Progenitor cell of endocrine pancreas (in vitro differentiated cells): Measurements from ENCODE around the gene NAGLU. TPM values are rescaled to one million over a fixed set of nuclear protein-coding genes. Genes with fewer than 3 reads are reported as not detected.

ENCODE experiments used
- DNase-seq: peaks from one replicate; pipeline ENCODE4 v3.0.0; 2021; ENCODE audit warnings: low spot score; ENCODE audit not compliant: unreplicated experiment
- H3K27ac Mint-ChIP-seq: 2 replicates; pipeline ENCODE4 v1.8.0; 2021; ENCODE audit warnings: mild to moderate bottlenecking, moderate library complexity, mixed read lengths
- H3K27me3 Mint-ChIP-seq: 2 replicates; pipeline ENCODE4 v1.8.0; 2021; ENCODE audit warnings: mixed read lengths
- H3K36me3 Mint-ChIP-seq: 2 replicates; pipeline ENCODE4 v1.8.0; 2022; ENCODE audit warnings: mixed read lengths; ENCODE audit not compliant: insufficient read depth
- H3K4me1 Mint-ChIP-seq: 2 replicates; pipeline ENCODE4 v1.8.0; 2021; ENCODE audit warnings: low read depth, mixed read lengths
- H3K4me3 Mint-ChIP-seq: 2 replicates; pipeline ENCODE4 v1.8.0; 2021; ENCODE audit warnings: low read depth, mild to moderate bottlenecking, moderate library complexity, mixed read lengths
- H3K9me3 Mint-ChIP-seq: 2 replicates; pipeline ENCODE4 v1.8.0; 2021; ENCODE audit warnings: low read depth, mixed read lengths
- CTCF ChIP-seq: fragments of 200-600 bp; sonication (generic); IDR thresholded peaks from one replicate; pipeline ENCODE4 v1.5.0; 2021; ENCODE audit warnings: antibody characterized with exemption, mild to moderate bottlenecking; ENCODE audit not compliant: unreplicated experiment
- total RNA-seq: library from RNA; stranded (reverse); gene quantifications from 2 replicates; pipeline ENCODE4 v1.2.1, GENCODE V29; 2021

NAGLU gene
- total RNA-seq, 1 donor from 2014 or later = 19.0 TPM

GRCh38 chr17:42571435-42572225 is 35.6 kb downstream of the NAGLU start:
- Mint-ChIP-seq H3K36me3 (peaks cover 17% of the 10 kb centered on the region), H3K4me3 (no peak overlapping the region), H3K27ac (no peak overlapping the region), H3K27me3 (no peaks in the 10 kb centered on the region), H3K4me1 (peaks cover 10% of the 10 kb centered on the region), H3K9me3 (no peaks in the 10 kb centered on the region)
- DNase-seq = no peak
- TF ChIP-seq CTCF = no peak

- TF ChIP-seq CTCF = no peak
- no peak for DNase-seq
- no peaks in the 10 kb centered on the region for H3K9me3 Mint-ChIP-seq
- no peak overlapping the region for H3K4me3 Mint-ChIP-seq
- peaks cover 15% of the 10 kb centered on the region for H3K4me1 Mint-ChIP-seq
- no peak overlapping the region for H3K27ac Mint-ChIP-seq
- H3K36me3 Mint-ChIP-seq = peaks cover 17% of the 10 kb centered on the region
- H3K27me3 Mint-ChIP-seq = no peaks in the 10 kb centered on the region
Measured at GRCh38 chr17:42573095-42573494, 37.1 kb downstream of the NAGLU start.

- no peak for DNase-seq
- no peak overlapping the region for H3K27ac Mint-ChIP-seq
- H3K9me3 Mint-ChIP-seq = no peaks in the 10 kb centered on the region
- H3K27me3 Mint-ChIP-seq = no peaks in the 10 kb centered on the region
- H3K4me1 Mint-ChIP-seq = peaks cover 18% of the 10 kb centered on the region
- H3K36me3 Mint-ChIP-seq = peaks cover 17% of the 10 kb centered on the region
- H3K4me3 Mint-ChIP-seq = no peak overlapping the region
- no peak for TF ChIP-seq CTCF
Measured at GRCh38 chr17:42574463-42574862, 38.4 kb downstream of the NAGLU start.

- H3K27ac Mint-ChIP-seq = no peak overlapping the region
- peaks cover 10% of the 10 kb centered on the region for H3K36me3 Mint-ChIP-seq
- no peak for DNase-seq
- no peaks in the 10 kb centered on the region for H3K27me3 Mint-ChIP-seq
- H3K4me1 Mint-ChIP-seq = peaks cover 18% of the 10 kb centered on the region
- no peak for TF ChIP-seq CTCF
- H3K9me3 Mint-ChIP-seq = no peaks in the 10 kb centered on the region
- H3K4me3 Mint-ChIP-seq = peak overlapping the region; percentile 96
Measured at GRCh38 chr17:42577140-42577531, 41.1 kb downstream of the NAGLU start.

- Mint-ChIP-seq H3K4me3 (peak within 1 kb of the TSS; percentile 96), H3K4me1 (peaks cover 18% of the 10 kb centered on the region), H3K27ac (peak within 1 kb of the TSS; percentile 98), H3K27me3 (no peaks in the 10 kb centered on the region), H3K9me3 (no peaks in the 10 kb centered on the region), H3K36me3 (peaks cover 9% of the 10 kb centered on the region)
- DNase-seq = peak; percentile 81
- peak; percentile 38 for TF ChIP-seq CTCF
Measured at GRCh38 chr17:42577532-42578281, 41.7 kb downstream of the NAGLU start, which contains the start of gene PSMC3IP. PSMC3IP (minus strand) TSS chr17:42577729; CDS start chr17:42577686, 43 bp downstream.
